Bronchial epithelial cell (primary cell): ENCODE results near the gene OPA3. TPM values are rescaled to one million over a fixed set of nuclear protein-coding genes. Genes with fewer than 3 reads are reported as not detected.

Source experiments
- DNase-seq: peaks from one replicate; pipeline ENCODE4 v3.0.0-alpha.2; 2010; ENCODE audit warnings: low read depth
- FAIRE-seq: peaks from 2 replicates; lab custom pipeline; 2011; peaks lifted over from hg19 to GRCh38; lab: Jason Lieb, UNC
- H3K27me3 ChIP-seq: 2 replicates; pipeline ENCODE4 v1.5.1; 2011; ENCODE audit warnings: low read length; ENCODE audit not compliant: control insufficient read depth, insufficient read depth
- H3K36me3 ChIP-seq: 2 replicates; pipeline ENCODE4 v1.5.1; 2011; ENCODE audit warnings: low read length; ENCODE audit not compliant: control insufficient read depth, insufficient read depth
- H3K4me3 ChIP-seq: 2 replicates; pipeline ENCODE4 v1.5.1; 2011; ENCODE audit warnings: mild to moderate bottlenecking, low read depth, low read length, control low read depth
- CTCF ChIP-seq: IDR thresholded peaks from 2 replicates; pipeline ENCODE4 v1.5.1; 2011; ENCODE audit warnings: mild to moderate bottlenecking, moderate library complexity, low read length, control low read depth, inconsistent platforms; ENCODE audit not compliant: insufficient read depth, severe bottlenecking
- total RNA-seq: library from RNA; depleted of rRNA; stranded (reverse); fragments of >200 nt; gene quantifications from 2 replicates; pipeline ENCODE4 v1.2.1, GENCODE V29; 2014

OPA3 gene
- total RNA-seq, 1 donor from 2014 or later = 5.3 TPM

- H3K4me3 ChIP-seq = no peak overlapping the region
- no peak for TF ChIP-seq CTCF
- peaks cover 17% of the 10 kb centered on the region for H3K36me3 ChIP-seq
- H3K27me3 ChIP-seq = no peaks in the 10 kb centered on the region
- FAIRE-seq (no peak), DNase-seq (no peak)
Observed at GRCh38 chr19:45526971-45527370, 57.6 kb downstream of the OPA3 start.

- peak; percentile 64 for DNase-seq
- no peak for FAIRE-seq
- TF ChIP-seq CTCF = no peak
- Histone ChIP-seq H3K36me3 (peaks cover 19% of the 10 kb centered on the region), H3K27me3 (no peaks in the 10 kb centered on the region), H3K4me3 (no peak overlapping the region)
Observed at GRCh38 chr19:45526143-45526542, 58.5 kb downstream of the OPA3 start.

- H3K36me3 ChIP-seq = peaks cover 28% of the 10 kb centered on the region
- no peak overlapping the region for H3K4me3 ChIP-seq
- DNase-seq (no peak), FAIRE-seq (no peak)
- TF ChIP-seq CTCF = no peak
- no peaks in the 10 kb centered on the region for H3K27me3 ChIP-seq
Observed at GRCh38 chr19:45524575-45525129, 60.0 kb downstream of the OPA3 start.

GRCh38 chr19:45523642-45524256 lies 60.9 kb downstream of the OPA3 start:
- H3K36me3 ChIP-seq = peaks cover 28% of the 10 kb centered on the region
- H3K4me3 ChIP-seq = no peak overlapping the region
- FAIRE-seq (peak; percentile 80), DNase-seq (peak; percentile 70)
- no peaks in the 10 kb centered on the region for H3K27me3 ChIP-seq
- peak; percentile 81 for TF ChIP-seq CTCF

GRCh38 chr19:45522010-45522941 lies 62.3 kb downstream of the OPA3 start:
- H3K27me3 ChIP-seq = no peaks in the 10 kb centered on the region
- FAIRE-seq (no peak), DNase-seq (no peak)
- peaks cover 32% of the 10 kb centered on the region for H3K36me3 ChIP-seq
- TF ChIP-seq CTCF = no peak
- no peak overlapping the region for H3K4me3 ChIP-seq
